Measurements from ENCODE around the gene OR6B2. TPM values are rescaled to one million over a fixed set of nuclear protein-coding genes. Genes with fewer than 3 reads are reported as not detected.

The OR6B2 gene
- total RNA-seq, result not detected

- no peaks in the 10 kb centered on the region for H3K9me3 ChIP-seq
- H3K27ac ChIP-seq, result no peak within 1 kb of the TSS
- H3K4me3 ChIP-seq, result no peak within 1 kb of the TSS
- no peaks in the 10 kb centered on the region for H3K27me3 ChIP-seq (replicated peaks; ENCODE audit: insufficient read depth)
- ATAC-seq (ENCODE audit: insufficient number of reproducible peaks, low FRiP score, low read depth) (no peak), DNase-seq (ENCODE audit: low spot score) (no peak)
- TF ChIP-seq, protein P1, sequence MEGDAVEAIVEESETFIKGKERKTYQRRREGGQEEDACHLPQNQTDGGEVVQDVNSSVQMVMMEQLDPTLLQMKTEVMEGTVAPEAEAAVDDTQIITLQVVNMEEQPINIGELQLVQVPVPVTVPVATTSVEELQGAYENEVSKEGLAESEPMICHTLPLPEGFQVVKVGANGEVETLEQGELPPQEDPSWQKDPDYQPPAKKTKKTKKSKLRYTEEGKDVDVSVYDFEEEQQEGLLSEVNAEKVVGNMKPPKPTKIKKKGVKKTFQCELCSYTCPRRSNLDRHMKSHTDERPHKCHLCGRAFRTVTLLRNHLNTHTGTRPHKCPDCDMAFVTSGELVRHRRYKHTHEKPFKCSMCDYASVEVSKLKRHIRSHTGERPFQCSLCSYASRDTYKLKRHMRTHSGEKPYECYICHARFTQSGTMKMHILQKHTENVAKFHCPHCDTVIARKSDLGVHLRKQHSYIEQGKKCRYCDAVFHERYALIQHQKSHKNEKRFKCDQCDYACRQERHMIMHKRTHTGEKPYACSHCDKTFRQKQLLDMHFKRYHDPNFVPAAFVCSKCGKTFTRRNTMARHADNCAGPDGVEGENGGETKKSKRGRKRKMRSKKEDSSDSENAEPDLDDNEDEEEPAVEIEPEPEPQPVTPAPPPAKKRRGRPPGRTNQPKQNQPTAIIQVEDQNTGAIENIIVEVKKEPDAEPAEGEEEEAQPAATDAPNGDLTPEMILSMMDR (IDR thresholded peaks at IDR 0.05), result no peak
- H3K36me3 ChIP-seq, result no peaks in the 10 kb centered on the region
- H3K4me1 ChIP-seq (ENCODE audit: control insufficient read depth in 1 of 2, low read depth in 2 of 2), result no peaks in the 10 kb centered on the region
Measured at GRCh38 chr2:240030379-240031094, at the start of gene OR6B2. Gene OR6B2, minus strand, starts transcription at chr2:240030429. Its CDS starts 0 bp downstream, at chr2:240030429.

DNA sequence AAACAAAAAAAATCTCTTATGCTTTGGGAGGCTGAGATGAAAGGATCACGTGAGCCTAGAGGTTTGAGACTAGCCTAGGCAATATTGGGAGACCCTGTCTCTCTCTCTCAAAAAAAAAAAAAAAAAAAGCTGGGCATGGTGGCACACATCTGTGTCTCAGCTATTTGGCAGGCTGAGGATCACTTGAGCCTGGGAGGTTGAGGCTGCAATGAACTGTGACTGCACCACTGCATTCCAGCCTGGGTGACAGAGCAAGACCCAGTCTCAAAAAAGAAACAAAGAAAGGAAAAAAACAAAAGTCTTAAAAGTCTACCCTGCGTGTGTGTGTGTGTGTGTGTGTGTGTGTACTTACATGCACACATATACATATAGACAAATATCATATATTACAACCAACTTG lies 48.4 kb upstream of the OR6B2 start:
- TF ChIP-seq, protein P1 (IDR thresholded peaks at IDR 0.05), result no peak
- peaks cover 16% of the 10 kb centered on the region for H3K9me3 ChIP-seq
- H3K4me1 ChIP-seq (ENCODE audit: control insufficient read depth in 1 of 2, low read depth in 2 of 2), result no peaks in the 10 kb centered on the region
- no peaks in the 10 kb centered on the region for H3K36me3 ChIP-seq
- H3K27ac ChIP-seq, result no peak overlapping the region
- DNase-seq (ENCODE audit: low spot score) (no peak), ATAC-seq (ENCODE audit: insufficient number of reproducible peaks, low FRiP score, low read depth) (no peak)
- no peak overlapping the region for H3K4me3 ChIP-seq
- no peaks in the 10 kb centered on the region for H3K27me3 ChIP-seq (replicated peaks; ENCODE audit: insufficient read depth)

DNA sequence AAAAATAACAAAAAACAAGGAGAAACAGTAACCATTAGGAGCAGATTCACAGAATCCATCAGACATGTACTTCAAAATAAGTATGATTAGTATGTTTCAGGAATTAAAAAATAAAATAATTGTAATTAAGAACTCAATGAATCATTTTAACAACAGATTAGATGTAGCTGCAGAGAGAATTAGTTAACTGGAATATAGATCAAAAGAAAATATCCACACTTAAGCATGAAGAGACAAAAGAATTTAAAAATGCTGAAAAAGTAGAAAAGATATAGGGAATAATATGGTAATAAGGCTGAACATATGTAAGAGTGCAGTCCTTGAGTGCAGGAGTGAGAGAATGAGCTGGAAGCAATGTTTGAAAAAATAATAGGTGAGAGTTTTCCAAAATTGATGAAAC lies 47.2 kb upstream of the OR6B2 start:
- DNase-seq (ENCODE audit: low spot score) (no peak), ATAC-seq (ENCODE audit: insufficient number of reproducible peaks, low FRiP score, low read depth) (no peak)
- peaks cover 16% of the 10 kb centered on the region for H3K9me3 ChIP-seq

DNA sequence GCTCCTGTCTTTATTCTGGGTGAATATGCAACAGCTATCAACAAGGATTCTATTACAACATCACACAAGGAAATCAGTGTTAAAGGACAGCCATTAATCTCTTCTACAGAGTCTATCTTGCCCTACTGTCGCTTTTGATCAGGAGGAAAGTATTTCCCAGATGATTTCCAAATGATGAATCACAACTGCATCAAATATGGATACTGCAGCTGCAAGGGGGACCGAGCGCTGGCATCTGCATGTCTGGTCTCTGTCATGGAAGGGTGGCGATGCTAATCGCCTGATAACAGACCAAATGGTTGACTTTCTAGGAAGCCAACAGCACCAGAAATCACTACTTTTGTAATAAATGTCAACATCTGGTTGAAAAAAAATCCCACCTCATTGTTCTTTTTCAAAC lies 44.3 kb upstream of the OR6B2 start:
- no peaks in the 10 kb centered on the region for H3K36me3 ChIP-seq
- no peak for DNase-seq (ENCODE audit: low spot score)
- H3K4me1 ChIP-seq (ENCODE audit: control insufficient read depth in 1 of 2, low read depth in 2 of 2), result no peaks in the 10 kb centered on the region
- no peak for ATAC-seq (ENCODE audit: insufficient number of reproducible peaks, low FRiP score, low read depth)
- H3K27me3 ChIP-seq (replicated peaks; ENCODE audit: insufficient read depth), result no peaks in the 10 kb centered on the region
- H3K9me3 ChIP-seq, result peaks cover 16% of the 10 kb centered on the region
- H3K4me3 ChIP-seq, result no peak overlapping the region
- TF ChIP-seq, protein P1 (IDR thresholded peaks at IDR 0.05), result no peak
- no peak overlapping the region for H3K27ac ChIP-seq

More for the DNA sequence above, 47.2 kb upstream of the OR6B2 start:
- TF ChIP-seq, protein P1 (IDR thresholded peaks at IDR 0.05), result no peak
- no peaks in the 10 kb centered on the region for H3K4me1 ChIP-seq (ENCODE audit: control insufficient read depth in 1 of 2, low read depth in 2 of 2)
- no peaks in the 10 kb centered on the region for H3K27me3 ChIP-seq (replicated peaks; ENCODE audit: insufficient read depth)
- no peak overlapping the region for H3K4me3 ChIP-seq
- H3K27ac ChIP-seq, result no peak overlapping the region
- H3K36me3 ChIP-seq, result no peaks in the 10 kb centered on the region

- TF ChIP-seq, protein P1 (IDR thresholded peaks at IDR 0.05), result no peak
- H3K9me3 ChIP-seq, result no peaks in the 10 kb centered on the region
- ATAC-seq (ENCODE audit: insufficient number of reproducible peaks, low FRiP score, low read depth) (no peak), DNase-seq (ENCODE audit: low spot score) (no peak)
- no peaks in the 10 kb centered on the region for H3K27me3 ChIP-seq (replicated peaks; ENCODE audit: insufficient read depth)
- no peaks in the 10 kb centered on the region for H3K4me1 ChIP-seq (ENCODE audit: control insufficient read depth in 1 of 2, low read depth in 2 of 2)
- H3K36me3 ChIP-seq, result no peaks in the 10 kb centered on the region
- no peak overlapping the region for H3K4me3 ChIP-seq
- no peak overlapping the region for H3K27ac ChIP-seq
Measured at GRCh38 chr2:240070907-240071306, 40.7 kb upstream of the OR6B2 start.
